Middle frontal gyrus (tissue), 1 donor: ENCODE data around the gene POTEJ.
"Not testable (repeated sequence)": the region's sequence is repeated elsewhere in the genome, so short reads cannot be mapped to it uniquely, and the experiment has no call there.

Experiments used
- DNase-seq: peaks from one replicate; pipeline ENCODE4 v3.0.0-alpha.2; 2015; ENCODE audit warnings: low spot score; ENCODE audit errors: extremely low spot score

POTEJ gene

DNA sequence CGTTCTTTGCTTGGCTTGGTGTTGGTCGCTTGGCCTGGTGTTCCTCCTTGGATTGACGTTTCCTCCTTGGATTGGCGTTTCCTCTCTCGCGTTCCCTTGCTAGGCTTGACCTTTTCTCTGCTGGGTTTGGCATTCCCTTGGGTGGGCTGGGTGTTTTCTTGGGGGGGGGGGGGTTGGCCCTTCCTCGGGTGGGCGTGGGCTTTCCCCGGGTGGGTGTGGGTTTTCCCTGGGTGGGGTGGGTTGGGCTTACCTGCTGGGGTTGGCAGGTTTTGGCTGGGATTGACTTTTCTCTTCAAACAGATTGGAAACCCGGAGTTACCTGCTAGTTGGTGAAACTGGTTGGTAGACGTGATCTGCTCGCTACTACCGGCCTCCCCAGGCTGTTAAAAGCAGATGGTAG is at the start of gene POTEJ:
TSS of gene POTEJ (plus strand) at position 301 of the 400 bp plus-strand sequence. CDS start at position 394, 93 bp downstream.
- not testable (repeated sequence) for DNase-seq

DNA sequence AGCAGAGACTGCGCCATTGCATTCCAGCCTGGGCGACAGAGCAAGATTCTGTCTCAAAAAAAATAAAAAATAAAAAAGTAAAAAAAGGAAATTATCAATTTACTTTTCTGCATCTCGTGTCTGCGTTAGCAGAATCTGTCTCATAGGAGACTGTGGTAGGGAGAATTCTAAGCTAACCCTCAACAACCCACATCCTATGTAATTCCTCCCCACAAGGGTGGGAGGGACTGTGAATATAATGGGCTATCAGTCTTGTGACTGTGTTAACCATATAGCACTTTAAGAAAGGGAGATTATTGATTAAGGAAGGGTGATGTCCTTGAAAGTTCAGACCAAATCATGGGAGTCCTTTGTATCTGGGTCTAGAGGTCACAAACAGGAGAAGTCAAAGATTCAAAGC is 45.1 kb upstream of the POTEJ start:
- not testable (repeated sequence) for DNase-seq

DNA sequence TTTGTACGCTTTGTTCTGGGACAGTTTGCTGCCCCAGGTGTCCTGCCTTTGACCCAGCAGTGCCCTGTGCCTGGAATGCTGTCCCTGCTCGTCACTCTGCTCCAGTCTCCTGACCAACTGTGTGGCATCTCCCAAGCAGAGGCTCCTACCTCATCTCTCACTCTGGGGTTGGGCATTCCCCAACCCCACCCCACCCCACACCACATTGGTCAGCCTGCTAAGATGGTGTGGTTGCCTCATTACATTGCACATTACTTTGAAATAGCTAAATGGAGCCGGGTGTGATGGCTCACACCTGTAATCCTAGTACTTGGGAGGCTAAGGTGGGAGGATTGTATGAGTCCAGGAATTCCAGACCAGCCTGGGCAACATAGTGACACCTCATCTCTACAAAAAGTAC is 39.3 kb upstream of the POTEJ start:
- not testable (repeated sequence) for DNase-seq

DNA sequence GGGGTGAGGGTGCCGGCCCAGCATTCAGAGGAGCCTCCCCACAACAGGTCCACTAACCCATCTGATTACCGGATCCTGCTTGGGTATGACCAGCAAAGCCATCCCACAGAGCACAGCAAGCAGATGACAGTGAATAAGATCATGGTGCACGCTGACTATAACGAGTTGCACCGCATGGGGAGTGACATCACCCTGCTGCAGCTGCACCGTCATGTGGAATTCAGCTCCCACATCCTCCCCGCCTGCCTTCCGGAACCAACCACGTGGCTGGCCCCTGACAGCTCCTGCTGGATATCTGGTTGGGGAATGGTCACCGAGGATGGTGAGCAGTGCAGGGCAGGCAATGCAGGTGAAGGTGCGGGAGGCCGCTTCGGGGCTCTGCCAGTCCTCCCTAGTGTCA is 37.0 kb upstream of the POTEJ start:
- not testable (repeated sequence) for DNase-seq

DNA sequence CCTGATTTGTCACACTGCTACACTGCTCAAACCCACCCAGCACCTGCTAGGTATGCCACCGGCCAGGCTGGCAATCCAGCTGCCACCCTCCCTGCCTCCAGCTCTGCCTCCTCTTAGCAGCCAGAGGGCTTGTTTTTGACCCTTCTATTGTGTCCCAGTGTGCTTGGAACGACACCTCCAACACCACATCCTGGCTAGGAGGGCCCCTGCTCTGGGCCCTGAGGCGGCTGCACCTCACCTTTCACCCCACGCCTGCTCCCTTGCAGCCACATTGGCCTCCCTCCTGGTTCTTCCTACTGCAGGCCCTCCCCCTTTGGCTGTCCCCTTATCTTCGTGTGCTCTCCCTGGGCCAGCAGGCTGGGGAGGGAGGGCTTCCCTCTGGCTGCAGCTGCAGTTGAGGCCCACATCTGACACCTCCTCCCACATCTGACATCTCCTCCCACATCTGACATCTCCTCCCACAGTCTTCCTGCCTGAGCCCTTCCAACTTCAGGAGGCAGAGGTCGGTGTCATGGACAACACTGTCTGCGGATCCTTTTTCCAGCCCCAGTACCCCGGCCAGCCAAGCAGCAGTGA is 34.9 kb upstream of the POTEJ start:
- DNase-seq = not testable (repeated sequence)

DNA sequence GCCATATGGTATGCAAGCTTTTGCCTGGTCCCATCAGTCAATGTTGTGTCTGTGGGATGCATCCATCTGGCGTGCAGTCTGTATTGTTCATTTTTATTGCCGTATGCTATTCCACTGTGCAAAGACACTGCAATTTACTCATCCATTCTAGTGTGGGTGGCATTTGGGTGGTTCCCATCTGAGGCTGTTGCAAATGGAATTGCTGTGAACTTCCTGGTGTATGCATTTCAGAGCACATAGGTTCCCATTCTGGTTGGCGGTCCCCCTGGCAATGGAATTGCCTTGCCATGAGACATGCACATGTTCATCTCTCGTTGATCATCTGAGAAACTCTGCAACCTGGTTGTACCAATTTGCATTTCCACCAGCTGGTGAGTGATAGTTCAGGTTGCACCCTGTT is 33.7 kb upstream of the POTEJ start:
- not testable (repeated sequence) for DNase-seq

DNA sequence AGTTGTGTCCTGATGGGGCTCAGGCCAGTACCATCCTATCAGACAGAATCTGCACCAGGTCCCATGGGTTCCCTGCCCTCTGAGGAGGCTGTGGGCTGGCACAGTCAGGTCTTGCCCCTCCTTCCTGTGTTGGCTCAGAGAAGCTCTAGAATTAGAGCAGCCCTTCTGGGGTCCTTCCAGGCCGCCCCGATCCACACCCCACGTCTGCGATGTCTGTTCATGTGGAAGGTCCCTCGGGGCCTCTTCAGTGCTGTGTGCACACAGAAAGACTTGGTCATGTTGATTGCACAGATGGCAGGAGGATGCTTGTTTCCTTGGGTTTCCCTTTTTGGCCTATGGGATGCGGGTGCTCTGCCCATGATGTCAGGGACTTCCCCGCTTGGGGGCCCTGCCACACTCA is 32.1 kb upstream of the POTEJ start:
- not testable (repeated sequence) for DNase-seq

DNA sequence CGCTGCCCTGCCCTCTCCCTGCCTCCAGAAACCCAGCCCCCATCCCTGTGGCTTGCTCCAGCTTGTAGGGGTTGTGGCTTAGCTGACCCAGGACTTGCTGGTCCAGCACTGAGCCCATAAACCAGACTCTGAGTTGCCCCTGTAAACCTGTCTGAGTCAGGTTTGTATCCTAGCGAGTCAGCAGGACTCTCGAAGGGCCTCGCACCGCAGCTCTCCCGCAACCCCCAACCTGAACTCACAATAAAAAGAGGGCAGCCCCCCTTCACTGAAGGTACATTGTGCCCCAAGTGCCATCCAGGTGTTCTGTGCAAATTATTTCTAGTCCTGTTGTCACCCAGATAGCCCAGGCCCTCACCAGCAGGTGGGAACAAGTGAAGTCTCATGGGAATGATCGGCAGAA is 29.7 kb upstream of the POTEJ start:
- DNase-seq = not testable (repeated sequence)

DNA sequence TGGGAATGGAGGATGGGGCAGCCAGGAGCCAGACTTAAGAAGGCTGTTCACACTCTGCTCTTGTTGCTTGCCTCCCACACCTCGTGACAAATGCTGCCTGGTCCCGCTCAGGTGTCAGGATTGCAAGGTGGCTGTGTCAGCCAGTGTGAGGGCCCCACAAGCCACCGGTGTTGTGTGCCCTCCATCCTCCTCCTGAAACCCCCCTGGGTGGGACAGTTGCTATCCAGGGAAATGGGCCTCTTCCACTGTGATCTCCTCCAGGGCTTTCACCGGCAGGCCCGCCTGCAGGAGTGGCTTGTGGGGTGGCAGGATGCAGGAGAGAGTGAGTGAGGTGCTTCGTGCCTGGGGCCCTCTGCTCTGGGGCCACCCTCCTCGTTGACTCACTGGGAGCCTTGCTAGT is 28.3 kb upstream of the POTEJ start:
- not testable (repeated sequence) for DNase-seq

DNA sequence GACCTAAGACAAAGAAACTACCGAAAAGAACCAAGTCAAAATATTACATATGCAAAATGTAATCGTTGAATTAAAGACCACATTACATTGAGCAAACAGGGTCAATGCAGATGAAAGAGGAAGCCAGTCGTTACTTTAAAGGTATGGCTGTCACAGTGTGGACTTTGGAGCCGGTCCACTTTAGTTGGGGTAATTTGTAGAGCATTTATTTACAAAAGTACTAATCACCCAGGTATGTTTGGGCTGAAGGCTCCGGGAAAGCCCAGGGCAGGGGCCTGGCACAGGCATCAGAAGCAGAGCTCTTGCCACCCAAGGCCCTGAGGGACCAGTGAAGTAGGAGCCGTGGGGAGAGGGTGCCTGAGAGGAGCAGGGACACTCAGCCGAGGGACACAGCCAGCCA is 27.7 kb upstream of the POTEJ start:
- DNase-seq = not testable (repeated sequence)

DNA sequence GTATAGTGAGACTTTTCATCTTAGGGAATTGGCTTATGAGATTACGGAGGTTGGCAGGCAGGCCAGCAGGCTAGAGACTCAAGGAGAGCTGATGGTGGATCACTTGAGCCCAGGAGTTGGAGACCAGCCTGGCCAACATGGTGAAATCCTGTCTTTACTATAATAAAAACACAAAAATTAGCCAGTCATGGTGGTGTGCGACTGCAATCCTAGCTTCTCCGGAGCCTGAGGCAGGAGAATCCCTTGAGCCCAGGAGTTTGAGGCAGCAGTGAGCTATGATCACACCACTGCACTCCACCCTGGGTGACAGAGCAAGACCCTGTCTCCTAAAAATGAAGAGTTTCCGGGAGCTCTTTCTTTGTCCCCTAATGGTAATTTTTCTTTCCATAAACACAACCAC is 26.5 kb upstream of the POTEJ start:
- DNase-seq = not testable (repeated sequence)

DNA sequence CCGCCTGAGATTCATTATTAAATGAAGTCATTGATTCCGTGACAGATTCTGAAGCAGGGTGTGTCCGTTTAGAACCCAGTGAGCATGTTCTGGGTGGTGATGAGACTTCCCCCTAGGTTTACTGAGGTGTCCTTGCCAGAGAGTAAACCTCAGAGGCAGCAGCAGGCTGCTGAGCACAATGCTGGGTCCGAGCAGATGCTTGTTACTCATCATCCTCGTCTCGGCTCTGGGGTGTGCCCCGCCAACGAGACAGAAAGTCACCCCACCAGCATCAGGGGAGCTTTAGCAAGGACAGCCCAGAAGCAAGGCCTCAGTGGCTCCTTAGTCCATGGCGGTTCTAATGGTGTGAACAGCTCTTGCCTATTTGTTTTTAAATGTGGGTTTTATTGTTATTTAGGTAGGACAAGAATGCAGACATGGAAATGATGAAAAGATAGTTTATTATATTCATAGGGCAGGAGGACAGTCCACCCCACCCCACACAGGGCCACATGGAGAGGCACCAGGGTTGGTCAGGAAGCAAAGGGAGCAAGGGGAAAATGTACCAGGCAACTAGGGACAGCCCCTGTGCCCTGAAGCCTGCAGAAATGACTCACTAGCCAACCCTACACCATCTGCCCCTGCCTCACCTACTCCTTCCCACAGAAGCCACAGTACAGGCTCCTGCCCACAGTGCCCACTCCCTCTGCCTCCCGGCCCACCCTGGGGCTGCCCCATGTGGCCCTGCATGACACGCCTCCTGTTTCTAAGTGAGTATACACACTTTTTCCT is 22.4 kb upstream of the POTEJ start:
- DNase-seq = not testable (repeated sequence)

DNA sequence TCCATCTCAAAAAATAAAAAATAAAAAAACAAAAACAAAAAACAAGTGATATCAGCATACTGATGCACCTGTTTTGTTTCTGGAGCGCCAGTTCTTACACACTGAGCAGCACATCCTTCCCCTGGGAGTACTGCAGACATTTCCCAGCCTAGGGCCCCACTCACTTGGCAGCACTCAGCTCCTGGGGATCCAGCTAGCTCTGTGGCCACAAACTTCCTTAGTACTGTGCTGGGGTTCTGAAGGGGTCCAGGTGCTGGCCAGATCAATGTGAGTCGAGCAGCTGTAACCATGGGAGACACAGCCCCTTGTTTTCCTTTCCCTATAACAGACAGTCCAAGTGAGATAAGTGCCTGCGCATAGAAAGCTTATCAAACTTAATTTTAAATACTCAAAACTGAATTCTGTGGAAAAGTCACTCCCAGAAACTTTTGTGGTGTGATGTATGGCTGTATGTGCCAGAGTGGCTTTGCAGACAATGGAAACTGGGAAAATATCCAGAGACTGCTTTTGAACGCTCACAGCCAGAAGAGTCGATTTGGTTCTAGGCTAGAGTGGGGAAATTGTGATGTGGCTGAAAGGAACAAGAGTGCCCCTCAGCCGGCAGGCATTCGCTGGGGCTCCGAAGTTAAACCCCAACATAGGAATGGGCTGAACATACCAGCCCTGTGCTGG is 20.9 kb upstream of the POTEJ start:
- not testable (repeated sequence) for DNase-seq

DNA sequence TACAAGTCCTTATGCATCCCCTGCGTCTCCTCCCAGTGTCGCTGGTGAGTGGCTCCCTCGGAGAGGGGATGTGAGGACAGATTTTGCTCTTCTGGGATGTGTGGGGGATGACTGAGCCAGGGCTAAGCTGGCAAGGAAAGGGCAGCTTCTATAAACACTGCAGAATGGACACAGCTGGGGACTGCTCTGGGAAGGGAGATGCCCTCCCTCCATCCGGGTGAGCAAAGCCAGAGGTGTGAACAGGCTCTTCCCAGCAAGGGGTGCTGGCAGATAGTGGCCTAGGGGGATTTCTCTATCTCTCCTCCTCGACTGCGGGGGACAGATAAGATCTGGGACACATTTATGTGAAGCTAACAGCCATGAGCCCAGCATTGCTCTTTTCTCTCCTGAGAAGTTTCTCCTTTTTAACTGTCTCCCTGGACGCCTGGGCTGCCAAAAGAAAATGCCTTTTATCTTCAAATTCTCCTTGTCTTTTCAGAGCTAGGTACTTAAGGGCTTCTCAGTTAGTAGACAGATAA is 20.3 kb upstream of the POTEJ start:
- not testable (repeated sequence) for DNase-seq

DNA sequence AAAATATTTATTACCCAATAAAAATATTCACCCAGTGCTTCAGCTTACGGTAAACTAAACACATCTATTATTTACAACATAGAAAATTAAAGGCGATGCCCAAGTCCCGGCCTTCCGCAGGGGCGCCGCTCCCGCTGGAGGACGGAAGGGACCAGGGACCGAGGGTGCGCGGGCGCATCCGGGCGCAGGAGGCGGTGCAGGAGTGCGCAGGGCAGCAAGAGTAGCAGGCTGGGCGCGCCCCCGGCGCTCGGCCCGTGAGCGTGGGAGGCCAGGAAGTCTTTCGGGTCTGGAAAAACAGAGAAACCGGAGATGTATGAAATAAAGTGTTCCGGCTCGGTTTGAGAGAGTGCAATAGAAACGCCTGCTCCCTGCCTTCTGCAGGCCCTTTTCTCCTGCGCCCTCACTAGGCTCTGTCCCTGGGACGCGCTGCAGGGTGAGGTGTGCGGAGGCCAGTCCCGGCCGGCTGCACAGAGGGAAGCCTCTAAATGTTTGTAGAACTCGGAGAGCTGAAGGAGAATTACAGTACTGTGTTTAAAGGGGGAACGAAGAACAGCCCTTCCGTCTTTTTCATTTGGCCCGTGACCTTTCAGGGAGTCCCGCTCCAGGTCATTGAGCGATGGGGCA is 18.3 kb upstream of the POTEJ start:
- DNase-seq = not testable (repeated sequence)

DNA sequence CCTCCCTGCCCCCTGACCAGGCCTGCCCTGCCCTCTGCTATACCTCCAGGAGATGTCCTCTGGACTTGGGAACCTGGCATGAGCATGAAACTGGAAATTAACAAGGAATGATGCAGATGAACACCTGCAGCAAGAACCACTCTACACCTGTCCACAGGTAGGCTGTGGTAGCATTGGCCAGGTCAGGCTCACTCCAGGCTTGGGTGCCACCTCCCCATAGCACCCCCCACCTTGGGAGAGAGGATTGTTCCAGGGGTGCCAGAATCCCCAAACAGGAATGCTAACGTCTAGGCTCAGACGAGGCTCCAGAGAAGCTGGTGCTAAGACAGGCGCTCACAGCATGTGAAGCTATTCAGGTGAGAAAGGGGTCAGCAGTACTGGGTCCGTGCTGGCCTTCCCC is 17.2 kb upstream of the POTEJ start:
- not testable (repeated sequence) for DNase-seq

DNA sequence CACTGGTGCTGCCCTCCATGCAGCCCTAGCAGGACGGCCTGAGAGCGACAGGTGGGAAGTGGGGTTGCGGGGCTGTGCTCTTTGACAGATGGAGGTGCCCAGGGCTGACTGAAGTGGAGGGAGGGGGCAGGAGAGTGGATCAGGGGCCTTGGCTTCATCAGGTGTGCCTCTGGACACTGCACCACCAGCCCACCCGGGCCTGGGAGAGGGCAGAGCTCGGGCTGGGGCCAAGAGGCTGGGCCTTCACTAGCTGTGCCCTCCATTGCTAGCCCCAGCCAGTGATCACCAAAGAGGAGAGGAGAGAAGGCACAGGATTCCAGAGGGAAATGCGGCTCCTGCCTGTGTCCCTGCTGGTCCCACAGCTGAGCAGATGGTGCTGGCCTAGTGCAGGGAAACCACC is 14.5 kb upstream of the POTEJ start:
- DNase-seq = not testable (repeated sequence)

DNA sequence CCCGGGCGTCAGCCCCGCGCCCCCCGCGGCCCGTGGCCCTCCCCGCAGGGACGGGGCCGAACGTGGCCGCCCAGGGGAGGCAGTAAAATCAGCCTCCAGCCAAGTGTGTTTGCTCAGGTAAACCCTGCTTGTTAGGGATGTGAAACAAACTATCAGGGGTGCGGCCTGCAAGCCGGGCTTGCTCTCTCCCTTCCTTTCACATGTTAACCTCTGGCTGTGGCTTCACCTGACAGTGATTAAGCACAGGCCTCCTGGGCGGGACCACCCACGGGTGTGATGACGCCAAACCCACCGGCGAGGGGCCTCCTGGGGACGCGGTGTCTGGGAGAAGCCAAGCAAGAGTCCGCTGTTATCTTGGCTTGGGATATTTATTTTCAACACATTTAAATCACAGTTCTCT is 13.2 kb upstream of the POTEJ start:
- DNase-seq = not testable (repeated sequence)

DNA sequence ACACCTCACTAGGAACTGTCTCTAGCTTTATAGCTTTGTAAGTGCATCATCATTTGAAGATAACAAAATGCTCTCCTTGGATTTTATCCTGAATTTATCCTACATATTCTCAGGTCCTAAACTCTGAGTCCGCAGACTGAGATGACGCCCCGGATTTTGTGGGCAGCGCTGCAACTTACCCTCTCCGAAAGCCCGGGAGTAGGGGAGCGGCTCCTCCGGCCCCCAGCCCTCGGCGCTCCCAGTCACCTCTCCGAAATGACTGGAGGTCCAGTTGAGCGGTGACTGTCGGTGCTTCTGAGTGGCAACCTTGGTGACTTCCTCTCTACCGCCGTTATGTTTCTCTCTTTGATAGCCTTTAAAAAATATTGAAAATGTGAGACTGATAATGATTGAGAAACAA is 12.8 kb upstream of the POTEJ start:
- DNase-seq = not testable (repeated sequence)

DNA sequence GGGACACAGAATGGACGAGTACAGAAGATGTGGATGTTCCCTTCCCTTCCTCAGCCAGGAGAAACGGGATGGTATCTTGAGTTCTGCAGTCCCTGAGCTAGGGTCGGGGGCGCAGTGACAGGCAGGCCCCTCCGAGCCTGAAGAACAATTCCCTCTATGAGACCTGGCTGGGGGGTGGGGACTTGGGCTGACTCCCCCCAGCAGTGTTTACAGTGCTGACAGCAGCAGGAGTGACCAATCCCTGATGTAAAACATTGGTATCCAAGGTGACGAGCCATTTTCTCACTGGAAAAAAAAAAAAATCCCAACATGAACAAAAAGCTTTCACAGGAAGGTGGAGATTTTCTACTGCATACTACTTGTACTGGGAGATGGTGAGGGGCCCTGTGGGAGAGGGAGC is 11.8 kb upstream of the POTEJ start, which contains the start of gene CFC1:
TSS of gene CFC1 (minus strand) at position 183 of the 400 bp plus-strand sequence. CDS start 288 bp downstream, outside the sequence.
- DNase-seq = not testable (repeated sequence)

DNA sequence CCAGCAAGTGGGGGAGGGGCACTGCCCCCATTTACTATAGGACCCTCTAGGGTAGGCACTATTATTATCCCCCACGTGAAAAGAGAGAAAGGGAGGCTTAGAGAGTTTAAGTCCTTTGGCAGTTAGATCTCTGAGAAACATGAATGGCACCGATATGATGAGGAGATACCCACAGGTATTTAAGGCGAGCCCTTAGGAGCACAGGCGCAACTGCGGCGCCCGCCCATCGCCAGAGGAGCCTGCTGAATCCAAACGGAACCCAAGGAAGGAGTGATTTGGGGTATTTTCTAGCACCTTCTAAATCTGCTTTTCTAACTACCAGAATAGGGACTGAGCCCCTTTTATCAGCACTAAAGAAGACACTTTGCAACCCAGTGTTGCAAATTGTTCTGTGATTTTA is 11.3 kb upstream of the POTEJ start:
- not testable (repeated sequence) for DNase-seq
